Amygdala (tissue), 56 donors: ENCODE data around the gene YY1.
"Not testable (repeated sequence)": the region's sequence is repeated elsewhere in the genome, so short reads cannot be mapped to it uniquely, and the experiment has no call there.

ENCODE experiments used
- DNase-seq, 56 donors: peaks; one replicate each; lab custom pipeline; 2025; lab: John Stamatoyannopoulos, UW

Gene YY1

DNA sequence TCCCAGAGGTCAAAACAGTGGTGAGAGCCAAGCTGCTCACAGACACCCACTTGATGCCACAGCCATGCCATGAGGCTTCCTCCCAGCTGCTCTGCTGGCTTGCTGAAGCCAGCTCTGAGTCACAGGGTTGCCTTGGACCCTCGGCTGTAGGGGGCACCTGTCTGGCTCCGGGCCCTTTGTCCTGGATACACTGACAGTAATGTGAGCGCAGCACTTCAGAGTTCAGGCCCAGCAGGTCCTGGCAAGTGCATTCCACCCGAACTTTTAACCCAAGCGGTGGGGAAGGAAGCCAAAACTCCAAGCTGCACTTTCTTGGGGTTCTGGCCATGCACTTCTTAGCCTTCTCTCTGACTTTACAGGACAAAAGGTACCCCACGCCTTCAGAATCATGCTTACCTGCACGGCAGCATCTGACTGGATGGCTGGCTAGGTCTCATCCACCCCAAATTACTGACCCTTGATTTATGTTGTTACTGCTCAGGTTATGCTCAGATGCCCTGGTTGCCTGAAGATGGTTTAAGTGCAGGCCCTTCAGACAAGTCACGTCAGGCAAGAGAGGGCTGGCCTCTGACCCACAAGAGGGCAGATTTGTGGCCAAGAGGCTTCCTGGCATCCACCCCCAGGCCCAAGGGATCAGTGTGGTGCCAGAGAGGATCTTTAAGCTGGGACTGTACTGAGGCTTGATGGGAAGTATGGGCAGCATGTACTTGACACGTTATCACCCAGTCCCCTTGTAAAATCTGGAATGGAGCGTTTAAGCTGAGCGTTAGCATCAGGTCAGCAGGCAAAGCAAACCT is 42.5 kb downstream of the YY1 start:
- no peak for DNase-seq

DNA sequence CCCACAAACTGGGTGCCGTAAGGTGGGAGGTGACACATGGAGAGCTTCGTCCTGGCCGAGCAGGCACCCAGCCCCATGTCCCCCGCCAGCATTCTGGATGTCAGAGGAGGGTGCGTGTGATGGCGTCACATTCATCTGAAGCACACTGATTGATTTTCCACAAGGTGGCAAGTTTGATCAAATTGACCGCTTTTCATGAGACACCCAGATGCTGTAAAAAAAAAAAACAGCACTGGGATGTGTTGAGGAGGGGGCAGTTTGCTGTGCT is 43.1 kb downstream of the YY1 start:
- no peak for DNase-seq

DNA sequence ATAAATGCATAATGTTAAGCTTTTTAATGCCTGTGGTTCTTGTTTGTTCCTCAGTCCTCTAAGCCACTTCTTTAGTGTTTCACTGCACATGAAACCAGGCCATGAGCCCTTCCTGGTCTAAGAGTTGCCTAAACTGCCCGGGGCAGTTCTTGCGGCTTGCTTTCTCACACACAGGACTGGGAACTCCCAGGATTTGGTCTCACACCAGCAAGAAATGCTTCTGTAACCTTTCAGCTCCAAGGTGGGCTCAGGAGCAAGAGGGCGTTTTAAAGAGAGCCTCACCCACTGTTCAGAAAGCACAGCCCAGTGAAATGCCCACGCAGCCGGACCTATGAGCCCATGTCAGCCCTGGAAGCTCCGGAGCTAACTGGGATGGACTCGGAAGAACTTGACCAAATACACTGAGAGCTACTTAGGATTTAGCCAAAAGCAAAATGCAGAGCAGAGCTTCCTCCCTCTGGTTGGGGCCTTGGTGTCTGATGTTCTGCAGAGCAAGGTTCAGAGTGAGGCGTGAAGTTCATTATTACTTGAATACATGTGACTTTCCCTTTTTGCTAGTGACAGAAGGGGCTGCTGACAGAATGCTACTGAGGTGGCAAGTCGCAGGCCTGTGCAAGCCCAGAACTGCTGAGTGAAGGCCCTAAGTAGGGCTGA is 43.9 kb downstream of the YY1 start:
- no peak for DNase-seq

DNA sequence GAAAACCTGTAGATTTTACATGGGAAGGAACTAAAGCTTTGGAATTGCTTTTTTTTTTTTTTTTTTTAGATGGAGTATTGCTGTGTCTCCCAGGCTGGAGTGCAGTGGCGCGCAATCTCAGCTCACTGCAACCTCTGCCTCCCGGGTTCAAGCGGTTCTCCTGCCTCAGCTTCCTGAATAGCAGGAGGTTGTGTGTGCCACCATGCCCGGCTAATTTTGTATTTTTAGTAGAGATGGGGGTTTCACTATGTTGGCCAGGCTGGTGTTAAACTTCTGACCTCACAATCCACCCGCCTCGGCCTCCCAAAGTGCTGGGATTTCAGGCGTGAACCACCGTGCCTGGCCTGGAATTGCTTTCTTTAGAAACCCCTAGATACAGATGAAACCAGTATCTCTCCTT is 44.5 kb downstream of the YY1 start:
- DNase-seq, result not testable (repeated sequence)

DNA sequence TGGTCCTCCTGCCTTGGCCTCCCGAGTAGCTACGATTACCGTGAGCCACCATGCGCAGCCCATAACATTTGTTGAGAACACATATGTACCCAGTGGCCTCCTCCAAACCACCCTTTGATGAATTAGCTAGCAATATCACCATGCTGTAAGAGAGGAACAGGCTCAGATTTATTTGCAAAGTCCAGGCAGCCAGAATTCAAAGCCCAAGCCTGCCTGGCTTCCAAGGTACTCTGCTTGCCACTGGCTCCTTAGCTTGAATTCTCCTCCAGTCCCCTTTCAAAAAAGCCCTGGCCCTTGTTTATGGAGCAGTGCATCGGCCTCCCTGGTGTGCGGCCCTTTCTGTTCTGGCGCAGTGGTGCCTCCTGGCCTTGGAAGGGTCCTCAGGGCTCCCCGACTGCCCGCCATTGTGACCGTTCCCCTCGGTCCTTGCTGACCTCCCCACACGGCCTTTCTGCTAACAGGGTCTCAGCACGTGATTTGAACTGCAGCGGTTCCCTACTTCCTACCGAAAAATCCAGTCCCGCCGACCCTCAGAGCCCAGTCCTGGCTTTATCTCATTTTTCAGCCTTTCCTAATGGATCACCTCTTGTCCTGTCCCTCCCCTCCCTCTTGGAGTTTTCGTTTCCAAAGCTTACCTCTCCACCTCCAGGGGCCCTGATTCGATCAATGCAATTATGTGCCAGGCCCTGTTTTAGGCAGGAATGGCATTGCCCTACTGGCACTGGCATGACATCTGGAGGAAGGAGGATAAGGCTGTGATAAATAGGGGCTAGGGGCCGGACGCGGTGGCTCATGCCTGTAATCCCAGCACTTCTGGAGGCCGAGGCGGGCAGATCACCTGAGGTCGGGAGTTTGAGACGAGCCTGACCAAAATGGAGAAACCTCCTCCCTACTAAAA is 45.3 kb downstream of the YY1 start:
- no peak for DNase-seq

DNA sequence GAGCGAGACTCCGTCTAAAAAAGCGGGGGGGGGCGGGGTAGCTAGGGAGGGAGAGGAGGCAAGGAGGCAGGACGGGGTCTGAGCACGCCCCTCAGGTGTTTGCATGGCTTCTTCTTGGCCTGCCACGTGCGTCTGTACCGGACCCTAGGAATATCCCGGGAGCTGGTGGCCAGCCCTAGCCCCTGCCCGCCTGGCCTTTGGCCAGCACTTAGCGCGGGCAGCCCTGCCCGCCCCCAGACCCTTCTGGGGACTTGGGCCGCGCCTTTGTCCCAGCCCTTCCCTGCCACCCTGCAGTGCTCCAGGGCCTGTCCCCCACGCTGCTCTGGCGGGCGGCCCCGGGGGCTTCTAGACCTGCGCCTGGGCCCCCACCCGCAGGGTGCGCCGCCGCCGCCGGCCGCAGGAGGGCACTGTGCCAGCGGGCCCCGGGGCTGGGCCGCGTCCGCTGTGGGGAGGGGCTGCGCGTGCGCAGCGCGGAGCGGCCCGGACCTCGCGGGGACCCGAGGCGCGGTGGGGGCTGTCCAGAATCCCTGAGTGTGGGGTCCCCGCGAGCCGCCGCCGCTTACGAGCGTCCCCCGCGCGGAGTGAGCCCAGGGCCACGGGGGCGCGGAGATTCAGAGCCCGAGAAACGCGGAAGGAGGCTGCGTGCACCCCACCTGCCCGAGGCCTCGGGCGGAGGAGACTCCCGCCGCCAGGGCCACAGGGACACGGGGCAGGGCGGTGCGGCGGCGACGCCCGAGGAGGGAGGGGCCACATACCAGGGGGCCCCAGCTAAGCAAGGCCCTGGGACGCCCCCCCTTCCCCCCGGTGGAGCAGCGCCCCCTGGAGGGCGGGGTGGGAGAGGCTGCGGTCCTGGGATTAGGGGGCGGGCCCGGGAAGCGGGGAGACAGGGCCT is 46.3 kb downstream of the YY1 start:
- peak in 30 of 56 donors; percentile 23 to 75 (median 50) for DNase-seq

DNA sequence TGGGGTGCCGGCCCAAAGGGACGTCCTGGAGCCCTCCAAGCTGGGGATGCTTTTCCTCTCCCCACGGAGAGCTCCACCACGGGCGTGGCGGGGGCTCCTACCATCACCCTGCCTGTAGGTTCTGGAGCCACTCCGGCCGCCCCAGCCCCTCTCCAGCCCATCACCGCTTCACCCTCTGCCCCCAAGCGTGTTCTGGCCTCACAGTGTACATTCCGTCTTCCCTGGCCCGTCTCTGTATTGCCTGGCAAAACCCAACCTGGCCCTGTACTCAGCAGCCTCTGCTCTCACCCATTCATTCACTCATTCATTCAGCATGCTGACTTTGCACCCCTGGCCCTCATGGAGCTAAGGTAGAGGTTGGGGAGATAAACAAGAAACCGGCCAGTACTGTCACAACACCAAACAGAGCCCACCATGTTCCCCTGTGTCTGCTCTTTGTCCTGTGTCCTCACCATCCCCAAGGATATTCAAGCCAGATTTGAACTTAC is 47.0 kb downstream of the YY1 start:
- DNase-seq, result no peak

DNA sequence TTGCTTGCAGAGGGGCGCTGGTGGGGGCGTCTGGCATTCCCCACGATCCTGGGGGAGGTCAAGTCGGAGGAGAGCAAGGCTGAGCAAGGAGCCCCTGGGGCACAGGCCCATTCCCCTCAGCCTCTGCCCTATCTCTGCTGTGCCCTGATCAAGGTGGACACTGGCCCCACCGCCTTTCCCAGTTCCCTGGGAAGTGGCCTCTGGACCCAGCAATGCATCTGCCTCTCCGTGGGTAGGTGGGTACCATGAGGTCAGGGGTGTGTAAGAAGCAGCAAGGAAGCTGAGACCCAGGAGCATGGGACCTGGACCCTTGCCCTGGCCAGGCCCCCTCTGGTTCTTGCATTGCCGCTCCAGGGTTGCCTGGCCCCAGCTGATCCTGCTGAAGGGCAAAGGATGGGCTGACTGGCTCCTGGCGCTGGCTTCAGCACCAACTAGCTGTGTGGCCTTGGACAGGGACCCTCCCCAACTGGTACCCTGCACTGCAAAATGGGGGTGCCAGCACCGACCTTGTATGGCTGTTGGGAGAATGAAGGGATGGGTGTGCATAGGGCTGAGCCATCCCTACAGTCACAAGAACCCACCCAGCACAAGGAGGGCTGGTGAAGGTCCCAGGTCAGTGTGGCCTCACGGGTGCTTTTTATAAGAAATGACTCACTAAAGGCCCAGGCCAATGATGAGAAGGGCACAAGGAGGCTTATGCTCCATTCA is 47.7 kb downstream of the YY1 start:
- no peak for DNase-seq

DNA sequence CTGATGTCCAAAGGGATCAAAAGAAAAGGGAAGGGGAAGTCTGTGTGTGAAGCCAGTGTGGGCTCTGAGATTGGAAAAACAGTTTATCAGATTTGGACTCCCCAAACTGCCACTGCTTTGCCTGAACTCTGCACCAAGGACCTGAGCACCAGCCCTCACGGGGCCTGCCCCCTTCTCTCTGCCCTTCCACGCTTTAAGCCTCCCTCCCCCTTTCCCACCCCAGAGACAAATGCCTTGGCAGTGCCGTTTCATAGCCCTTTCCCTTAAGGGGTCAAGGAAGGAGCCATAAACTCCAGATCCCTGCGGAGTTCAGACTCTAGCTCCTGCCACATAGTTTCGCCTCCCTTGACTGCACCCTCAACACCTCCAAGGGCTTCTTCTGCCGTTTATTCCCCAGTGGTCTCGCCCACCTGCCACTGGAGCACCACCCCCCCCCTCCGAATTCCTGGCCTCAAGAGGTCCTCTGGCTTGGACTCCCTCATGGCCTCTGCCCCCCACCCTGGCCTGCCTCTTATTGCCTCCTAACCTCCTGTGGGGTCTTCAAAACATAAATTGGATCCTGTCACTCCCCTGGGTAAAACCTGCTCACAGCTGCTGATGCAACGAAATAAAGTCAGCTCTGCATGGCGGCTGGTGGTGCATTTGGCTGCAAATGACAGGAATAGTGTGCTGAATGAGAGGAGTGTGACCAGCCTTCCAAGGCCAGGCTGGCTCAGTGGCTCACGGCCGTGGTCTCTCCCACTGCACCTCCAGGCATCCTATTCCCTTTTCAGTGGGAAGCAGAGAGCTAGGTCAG is 48.5 kb downstream of the YY1 start:
- no peak for DNase-seq

DNA sequence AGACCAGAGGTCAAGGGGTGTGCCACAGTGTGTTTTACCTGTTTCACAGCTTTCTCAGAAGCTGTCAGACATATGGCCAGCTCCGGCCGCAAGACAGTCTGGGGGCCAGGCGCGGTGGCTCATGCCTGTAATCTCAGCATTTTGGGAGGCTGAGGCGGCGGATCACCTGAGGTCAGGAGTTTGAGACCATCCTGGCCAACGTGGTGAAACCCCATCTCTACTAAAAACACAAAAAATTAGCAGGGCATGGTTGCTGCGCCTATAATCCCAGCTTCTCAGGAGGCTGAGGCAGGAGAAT is 49.0 kb downstream of the YY1 start:
- not testable (repeated sequence) for DNase-seq

DNA sequence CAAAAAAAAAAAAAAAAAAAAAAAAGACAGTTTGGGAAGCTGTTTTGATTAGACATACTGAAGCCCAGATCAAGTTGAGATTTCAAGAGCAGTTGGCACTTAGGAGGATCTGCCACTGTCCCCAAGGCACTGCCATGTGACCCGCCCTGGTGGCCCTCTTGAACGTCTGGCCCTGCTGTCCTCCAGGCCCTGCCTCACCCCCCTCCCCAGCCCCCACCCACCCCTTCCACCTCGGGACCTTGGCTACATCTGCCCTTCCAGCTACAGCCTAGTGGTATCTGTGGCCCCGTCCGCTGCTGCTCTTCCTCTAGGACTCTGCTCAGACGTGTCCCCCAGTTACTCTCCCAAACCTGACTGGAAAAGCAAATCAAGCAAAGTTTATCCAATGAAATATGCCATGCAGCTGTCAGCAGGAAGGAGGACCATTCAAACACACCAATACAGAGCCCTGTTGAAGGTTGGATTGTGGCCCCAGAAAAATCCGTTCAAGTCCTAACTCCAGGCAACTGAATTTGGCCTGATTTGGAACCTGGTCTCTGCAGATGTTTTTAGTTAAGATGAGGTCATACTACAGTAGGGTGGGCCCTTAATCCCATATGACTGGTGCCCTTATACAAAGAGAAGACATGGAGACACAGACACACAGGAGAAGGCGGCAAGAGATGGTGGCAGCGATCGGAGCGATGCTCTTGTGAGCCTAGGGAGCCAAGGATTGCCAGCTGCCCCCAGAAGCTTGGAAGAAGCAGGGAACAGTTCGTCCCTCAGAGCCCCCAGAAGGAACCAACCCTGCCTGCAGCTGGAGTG is 49.6 kb downstream of the YY1 start:
- DNase-seq, result no peak

DNA sequence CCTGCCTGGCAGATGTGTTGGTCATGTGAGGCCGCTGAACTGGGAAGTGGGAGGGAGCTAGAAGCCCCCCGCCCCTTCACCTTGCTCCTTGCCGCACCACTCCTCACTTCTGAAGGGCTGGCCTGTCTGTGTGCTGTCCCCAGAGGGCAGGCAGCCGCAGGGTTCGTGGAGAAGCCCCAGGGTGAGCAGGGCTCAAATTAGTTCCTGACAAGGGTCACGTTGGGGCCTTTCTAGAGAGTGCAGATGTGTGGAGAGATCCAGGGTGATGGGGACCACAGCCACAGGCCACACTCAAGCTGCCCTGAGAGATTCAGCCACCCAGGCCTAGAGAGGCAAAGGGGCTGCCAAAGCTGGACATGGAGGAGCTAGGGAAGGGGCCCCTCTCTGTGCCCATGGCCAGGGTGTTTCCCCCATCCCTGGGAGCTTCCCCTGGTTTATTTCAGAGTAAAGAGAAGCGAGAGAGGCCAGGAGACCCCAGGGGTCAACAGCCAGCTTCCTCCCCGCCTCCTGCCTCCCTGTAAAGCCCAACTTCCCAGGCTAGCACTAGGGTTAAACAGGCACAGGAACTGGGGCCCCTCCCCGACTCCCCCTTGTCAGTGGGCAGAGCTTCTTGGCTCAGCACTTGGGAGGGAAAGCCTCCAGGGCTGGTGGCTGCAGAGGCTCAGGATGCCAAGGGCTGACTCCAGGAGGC is 51.1 kb downstream of the YY1 start:
- no peak for DNase-seq

DNA sequence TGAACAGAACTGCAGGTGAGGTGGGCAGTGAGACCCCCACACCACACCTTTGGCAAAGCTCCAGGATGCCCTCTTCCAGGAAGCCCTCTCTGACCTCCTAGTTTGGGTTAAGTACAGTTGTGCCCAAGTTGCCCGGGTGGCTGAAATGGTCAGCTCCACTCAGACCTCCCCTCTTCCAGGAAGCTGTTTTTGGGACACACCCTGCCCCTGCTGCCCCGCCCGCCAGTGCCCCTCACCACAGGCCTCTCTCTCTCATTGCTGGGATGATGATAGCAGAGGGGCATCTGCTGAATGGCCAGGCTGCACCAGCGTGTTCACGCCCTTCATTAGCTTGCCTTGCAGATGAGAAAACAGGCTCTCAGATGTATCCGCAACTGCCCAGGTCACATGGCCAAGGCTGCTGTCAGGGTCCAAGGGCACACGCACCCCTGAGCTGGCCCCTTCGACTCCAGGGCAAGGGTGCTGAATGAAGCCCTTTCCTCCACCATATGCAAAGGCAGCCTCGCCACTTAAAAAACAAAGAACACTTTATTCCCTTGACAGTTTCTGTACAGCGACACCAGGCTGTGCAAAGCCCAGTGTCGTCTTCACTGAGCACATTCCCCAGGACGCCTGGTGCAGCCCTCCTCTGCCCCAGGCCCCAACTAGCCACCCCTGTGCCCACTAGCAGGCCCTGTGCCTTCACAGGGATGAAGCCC is 51.8 kb downstream of the YY1 start:
- DNase-seq, result no peak

DNA sequence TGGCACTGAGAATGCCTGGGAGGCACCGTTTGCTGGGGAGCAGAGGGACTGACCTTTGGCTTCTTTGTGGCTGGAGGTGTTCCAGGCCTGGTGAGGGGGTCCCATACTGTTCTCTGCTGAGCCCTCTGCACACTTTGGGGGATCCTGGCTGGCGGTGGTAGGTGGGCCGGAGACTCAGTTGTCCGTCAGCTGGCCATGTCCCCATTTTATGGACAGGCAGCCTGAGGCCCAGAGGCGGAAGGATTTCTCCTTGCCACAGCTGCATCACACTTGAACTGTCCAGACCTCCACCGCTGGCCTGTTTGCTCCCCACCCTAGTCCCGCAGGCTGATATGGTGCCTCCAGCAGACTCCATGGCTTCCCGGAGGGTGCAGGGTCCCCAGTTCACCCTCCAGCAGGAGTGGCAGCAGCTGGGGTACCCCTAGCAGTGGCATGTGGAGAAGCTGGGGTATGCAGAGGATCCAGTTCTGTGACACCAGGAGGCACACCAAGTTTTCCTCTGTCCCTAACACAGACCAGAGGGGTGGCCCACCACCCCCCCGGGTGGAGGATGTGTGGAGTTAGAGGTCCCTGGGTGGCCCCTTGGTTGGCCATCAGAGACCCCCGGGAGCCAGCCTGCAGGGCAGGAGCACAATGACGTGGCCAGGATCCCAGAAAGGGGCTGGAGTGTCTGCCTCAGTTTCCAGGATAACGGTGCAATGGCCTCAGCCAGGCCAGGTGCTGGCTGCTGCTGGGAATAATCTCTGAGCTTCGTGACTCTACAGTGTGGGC is 52.5 kb downstream of the YY1 start:
- DNase-seq, result no peak

DNA sequence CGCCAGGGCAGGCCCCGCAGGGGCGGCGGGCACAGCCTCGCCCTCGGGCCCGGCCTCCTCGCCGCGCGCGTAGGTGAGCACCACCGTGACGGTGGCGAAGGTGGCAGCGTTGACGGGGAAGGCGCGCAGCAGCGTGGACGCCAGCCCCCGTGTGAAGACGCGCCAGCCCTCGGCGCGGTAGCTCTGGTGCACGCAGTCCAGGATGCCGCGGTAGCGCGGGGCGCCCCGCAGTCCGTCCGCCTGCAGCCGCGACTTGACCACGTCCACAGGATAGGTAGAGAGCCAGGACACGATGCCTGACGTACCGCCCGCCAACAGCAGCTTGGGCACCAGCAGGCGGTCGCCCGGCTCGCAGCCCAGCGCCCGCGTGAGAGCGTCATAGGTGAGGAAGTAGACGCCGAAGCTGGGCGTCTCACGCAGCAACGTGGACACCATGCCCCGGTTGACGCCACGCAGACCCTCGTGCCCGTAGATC is 53.4 kb downstream of the YY1 start:
- no peak for DNase-seq
